OCI-LY7 (cell line): Measurements from ENCODE around the gene AVPR2. TPM values are rescaled to one million over a fixed set of nuclear protein-coding genes. Genes with fewer than 3 reads are reported as not detected.
A peak's percentile ranks its signal among the peaks of the same experiment; 100 is the strongest.

Experiments
- BruUV-seq: library from RNA; stranded (reverse); fragments of 400-500 nt; replicated peaks from 2 replicates; lab custom pipeline; 2021; lab: Mats Ljungman, UMichigan
- CTCF ChIA-PET: fragments of 300-600 bp; sonication (Branson Sonifier 250); formaldehyde crosslinking; loops from one replicate; lab custom pipeline; 2022; ENCODE audit warnings: antibody characterized with exemption; ENCODE audit not compliant: unreplicated experiment; lab: Charles Lee
- POLR2A ChIA-PET: fragments of 300-600 bp; sonication (Branson Sonifier 250); formaldehyde crosslinking; loops from one replicate; lab custom pipeline; 2022; ENCODE audit warnings: antibody characterized with exemption; lab: Charles Lee
- DNase-seq: peaks from one replicate; pipeline ENCODE4 v3.0.0-alpha.2; 2015; ENCODE audit warnings: low spot score
- H2AFZ ChIP-seq: fragments of 200-600 bp; sonication (generic), shearing (Covaris generic); 2 replicates; pipeline ENCODE4 v1.6.1; 2014; ENCODE audit warnings: mild to moderate bottlenecking, antibody characterized with exemption, low read length, moderate library complexity
- H3K27ac ChIP-seq: fragments of 200-600 bp; sonication (generic); 2 replicates; pipeline ENCODE4 v1.5.1; 2014; ENCODE audit warnings: mixed run types, low read depth, mild to moderate bottlenecking, moderate library complexity, low read length, inconsistent platforms; ENCODE audit not compliant: poor library complexity, severe bottlenecking
- H3K36me3 ChIP-seq: fragments of 200-600 bp; sonication (generic); 2 replicates; pipeline ENCODE4 v1.6.1; 2014; ENCODE audit warnings: mild to moderate bottlenecking, antibody characterized with exemption, low read length, moderate library complexity, mixed read lengths; ENCODE audit not compliant: insufficient read depth
- H3K4me1 ChIP-seq: fragments of 200-600 bp; sonication (generic); 2 replicates; pipeline ENCODE4 v1.5.1; 2014; ENCODE audit warnings: mild to moderate bottlenecking, low read length; ENCODE audit not compliant: insufficient read depth, poor library complexity, severe bottlenecking
- H3K4me2 ChIP-seq: fragments of 200-600 bp; sonication (generic); 2 replicates; pipeline ENCODE4 v1.6.1; 2014; ENCODE audit warnings: mild to moderate bottlenecking, low read length
- H3K4me3 ChIP-seq: fragments of 200-600 bp; sonication (generic); 2 replicates; pipeline ENCODE4 v1.5.1; 2014; ENCODE audit warnings: mild to moderate bottlenecking, low read depth, low read length; ENCODE audit not compliant: poor library complexity, severe bottlenecking
- H3K79me2 ChIP-seq: fragments of 200-600 bp; sonication (generic); 2 replicates; pipeline ENCODE4 v1.6.1; 2016; ENCODE audit warnings: low read depth, mild to moderate bottlenecking, low read length, moderate library complexity, mixed read lengths; ENCODE audit not compliant: insufficient read depth
- H3K9me2 ChIP-seq: fragments of 200-600 bp; sonication (generic); 2 replicates; pipeline ENCODE4 v1.6.1; 2016; ENCODE audit warnings: mild to moderate bottlenecking, low read length, mixed read lengths; ENCODE audit not compliant: insufficient read depth
- H3K9me3 ChIP-seq: fragments of 200-600 bp; sonication (generic); 2 replicates; pipeline ENCODE4 v1.6.1; 2014; ENCODE audit warnings: mild to moderate bottlenecking, mixed run types, low read length, mixed read lengths
- H4K20me1 ChIP-seq: fragments of 200-600 bp; sonication (generic); 2 replicates; pipeline ENCODE4 v1.6.1; 2014; ENCODE audit warnings: mild to moderate bottlenecking, antibody characterized with exemption, low read length, moderate library complexity, mixed read lengths; ENCODE audit not compliant: insufficient read depth
- EZH2phosphoT487 ChIP-seq: fragments of 200-600 bp; sonication (generic); IDR thresholded peaks from 2 replicates; pipeline ENCODE4 v1.6.1; 2018; ENCODE audit warnings: low read depth, borderline replicate concordance, mild to moderate bottlenecking, mixed run types, antibody characterized with exemption, low read length, moderate library complexity, mixed read lengths
- intact Hi-C: fragments of 100-400 bp; cut with micrococcal nuclease; formaldehyde crosslinking; loops from one replicate; pipeline ENCODE4 v1.10.0; 2022; ENCODE audit not compliant: unreplicated experiment
- total RNA-seq, 2 experiments: library from RNA; depleted of rRNA in 1 of 2; stranded (reverse); fragments of >200 nt in 1 of 2; shearing (Covaris generic) in 1 of 2; gene quantifications; 2 replicates each; pipeline ENCODE4 v1.2.3, GENCODE V29; 2014 to 2022
- TF ChIP-seq, protein P1 (sequence below): fragments of 200-600 bp; sonication (generic); conservative IDR thresholded peaks from 2 replicates; pipeline ENCODE4 v1.5.1; 2014; ENCODE audit warnings: mild to moderate bottlenecking, antibody characterized with exemption, low read length, moderate library complexity, mixed read lengths

AVPR2 gene
- total RNA-seq, 2 experiments from 2014 or later = 0.09 TPM; not detected in 1

GRCh38 chrX:153927672-153927921 is 23.1 kb downstream of the AVPR2 start:
- Histone ChIP-seq H3K36me3 (peaks cover 39% of the 10 kb centered on the region), H3K79me2 (peaks cover 30% of the 10 kb centered on the region; the same call in 1 of the 2 replicates), H2AFZ (no peak overlapping the region), H3K27ac (peak overlapping the region; percentile 100), H4K20me1 (no peaks in the 10 kb centered on the region), H3K4me2 (peak overlapping the region; percentile 100), H3K4me3 (peak overlapping the region; percentile 99), H3K4me1 (peaks cover 44% of the 10 kb centered on the region), H3K9me3 (no peaks in the 10 kb centered on the region), H3K9me2 (no peaks in the 10 kb centered on the region)
- ChIA-PET POLR2A (interaction anchor here (1.6 to 1.7 kb wide), 4 partner anchors 39 to 46 kb away, joined by 3 to 6 read pairs (median 5); partner anchors contain the start of gene HCFC1), CTCF (no interaction called here)
- TF ChIP-seq, protein P1, sequence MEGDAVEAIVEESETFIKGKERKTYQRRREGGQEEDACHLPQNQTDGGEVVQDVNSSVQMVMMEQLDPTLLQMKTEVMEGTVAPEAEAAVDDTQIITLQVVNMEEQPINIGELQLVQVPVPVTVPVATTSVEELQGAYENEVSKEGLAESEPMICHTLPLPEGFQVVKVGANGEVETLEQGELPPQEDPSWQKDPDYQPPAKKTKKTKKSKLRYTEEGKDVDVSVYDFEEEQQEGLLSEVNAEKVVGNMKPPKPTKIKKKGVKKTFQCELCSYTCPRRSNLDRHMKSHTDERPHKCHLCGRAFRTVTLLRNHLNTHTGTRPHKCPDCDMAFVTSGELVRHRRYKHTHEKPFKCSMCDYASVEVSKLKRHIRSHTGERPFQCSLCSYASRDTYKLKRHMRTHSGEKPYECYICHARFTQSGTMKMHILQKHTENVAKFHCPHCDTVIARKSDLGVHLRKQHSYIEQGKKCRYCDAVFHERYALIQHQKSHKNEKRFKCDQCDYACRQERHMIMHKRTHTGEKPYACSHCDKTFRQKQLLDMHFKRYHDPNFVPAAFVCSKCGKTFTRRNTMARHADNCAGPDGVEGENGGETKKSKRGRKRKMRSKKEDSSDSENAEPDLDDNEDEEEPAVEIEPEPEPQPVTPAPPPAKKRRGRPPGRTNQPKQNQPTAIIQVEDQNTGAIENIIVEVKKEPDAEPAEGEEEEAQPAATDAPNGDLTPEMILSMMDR = no peak
- no peak for TF ChIP-seq EZH2phosphoT487
- intact Hi-C loops = loop anchor here (10.0 kb wide), 1 partner anchor 447 kb away; the partner anchor contains the start of genes EMD and FLNA
- no peak for DNase-seq
- no TSS peak for BruUV-seq

- H3K36me3 ChIP-seq = peaks cover 40% of the 10 kb centered on the region
- ChIA-PET POLR2A (interaction anchor here (0.7 to 2.0 kb wide), 8 partner anchors 11 to 92 kb away, joined by 3 to 8 read pairs (median 4); partner anchors contain the start of gene HCFC1), CTCF (interaction anchor here (0.6 to 0.9 kb wide), 2 partner anchors 40 to 615 kb away, joined by 3 to 5 read pairs; no protein-coding TSS in a partner anchor)
- peak overlapping the region; percentile 99 for H3K4me3 ChIP-seq
- H3K27ac ChIP-seq = peak overlapping the region; percentile 100
- H2AFZ ChIP-seq = no peak overlapping the region
- no peak for TF ChIP-seq EZH2phosphoT487
- TF ChIP-seq, protein P1 = no peak
- peak overlapping the region; percentile 100 for H3K4me2 ChIP-seq
- DNase-seq = peak; percentile 96
- BruUV-seq = no TSS peak
- no peaks in the 10 kb centered on the region for H3K9me3 ChIP-seq
- H3K9me2 ChIP-seq = no peaks in the 10 kb centered on the region
- intact Hi-C loops = loop anchor here (1.0 to 10.0 kb wide), 3 partner anchors 43 to 447 kb away; partner anchors contain the start of genes EMD, FLNA, HCFC1 and IRAK1
- no peaks in the 10 kb centered on the region for H4K20me1 ChIP-seq
- H3K4me1 ChIP-seq = peaks cover 42% of the 10 kb centered on the region
- peaks cover 29% of the 10 kb centered on the region; the same call in 1 of the 2 replicates for H3K79me2 ChIP-seq
Observed at GRCh38 chrX:153927922-153928760, 23.7 kb downstream of the AVPR2 start.
